HG02885 (cell line): ENCODE measurements around the gene DACH2.
"Not testable (repeated sequence)": the region's sequence is repeated elsewhere in the genome, so short reads cannot be mapped to it uniquely, and the experiment has no call there.

Experiments
- ATAC-seq: cut with Tn5 transposase; IDR thresholded peaks from one replicate; pipeline ENCODE4 v1.9.1; 2021; ENCODE audit warnings: mild to moderate bottlenecking; ENCODE audit not compliant: unreplicated experiment, poor library complexity

The DACH2 gene

DNA sequence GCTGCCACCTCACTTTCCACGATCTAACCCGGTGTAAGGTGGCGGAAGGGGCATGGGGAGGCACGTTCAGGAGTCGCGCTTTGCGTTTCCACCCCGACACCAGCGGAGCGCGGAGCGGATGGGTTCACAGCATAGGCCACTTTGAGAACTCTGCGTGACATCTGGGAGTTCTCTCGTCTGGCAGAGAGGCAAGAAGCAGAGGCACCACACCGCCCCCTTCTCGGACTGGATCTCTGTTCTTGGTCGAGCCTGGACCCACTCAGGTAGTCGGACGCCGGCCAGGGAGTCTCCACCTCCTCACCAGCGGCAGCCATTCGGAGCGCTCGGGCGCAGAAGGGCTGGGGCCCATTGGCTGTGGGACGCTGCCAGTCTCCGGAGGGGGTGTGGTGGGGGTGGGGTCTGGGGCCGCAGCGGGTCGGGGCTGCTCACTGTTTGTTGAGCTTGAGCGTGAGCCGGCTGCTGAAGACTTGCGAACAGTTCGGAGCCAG lies at the start of gene DACH2:
Gene DACH2, plus strand, starts transcription at position 428 of the 488 bp plus-strand sequence.
- peak; percentile 64 for ATAC-seq

DNA sequence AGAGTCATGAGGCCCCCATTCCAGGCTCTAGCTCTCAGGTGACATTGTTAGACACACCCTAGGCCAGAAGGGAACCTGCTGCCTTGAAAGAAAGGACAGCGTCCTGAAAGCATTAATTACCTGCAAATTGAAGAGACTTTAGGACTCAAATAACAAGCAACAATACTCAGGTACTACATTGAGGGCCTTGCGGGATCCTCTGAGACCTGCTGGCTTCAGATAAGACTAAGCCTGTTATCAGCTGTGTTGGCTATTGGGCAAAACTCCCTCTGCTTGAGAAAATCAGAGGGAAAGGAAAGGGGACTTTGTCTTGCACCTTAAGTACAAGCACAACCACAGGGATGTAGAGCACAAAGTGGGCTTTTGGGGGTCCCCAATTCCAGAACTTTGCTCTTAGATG lies 45.9 kb upstream of the DACH2 start:
- ATAC-seq, result no peak

GRCh38 chrX:86103061-86103460 lies 45.2 kb upstream of the DACH2 start:
- no peak for ATAC-seq

- no peak for ATAC-seq
Measured at GRCh38 chrX:86104526-86104925, 43.7 kb upstream of the DACH2 start.

- no peak for ATAC-seq
Measured at GRCh38 chrX:86121916-86122315, 26.3 kb upstream of the DACH2 start.

GRCh38 chrX:86133761-86134160 lies 14.5 kb upstream of the DACH2 start:
- ATAC-seq, result peak; percentile 72

GRCh38 chrX:86137071-86137470 lies 11.2 kb upstream of the DACH2 start:
- ATAC-seq, result no peak

DNA sequence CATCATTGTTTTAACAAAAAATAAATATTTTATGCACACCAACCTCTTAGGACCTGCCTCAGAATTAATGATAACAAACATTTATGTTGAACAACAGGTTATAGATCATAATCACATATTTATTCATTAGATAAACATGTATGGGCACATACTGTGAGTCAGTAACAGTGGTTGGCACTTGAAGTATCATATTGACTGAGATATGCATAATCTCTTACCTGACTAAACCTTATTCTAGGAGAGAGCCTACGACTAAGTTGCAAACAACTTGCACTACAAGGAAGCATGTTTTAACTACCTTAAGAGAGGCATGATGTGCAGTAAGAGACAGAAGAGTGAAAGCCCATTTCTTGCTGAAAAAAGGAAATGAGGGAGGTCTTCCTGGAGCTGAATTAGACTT lies 6.5 kb upstream of the DACH2 start:
- ATAC-seq, result no peak

- ATAC-seq, result no peak
Measured at GRCh38 chrX:86146102-86146501, 2.1 kb upstream of the DACH2 start.

- no peak for ATAC-seq
Measured at GRCh38 chrX:86148594-86148993, 343 bp downstream of the DACH2 start.

DNA sequence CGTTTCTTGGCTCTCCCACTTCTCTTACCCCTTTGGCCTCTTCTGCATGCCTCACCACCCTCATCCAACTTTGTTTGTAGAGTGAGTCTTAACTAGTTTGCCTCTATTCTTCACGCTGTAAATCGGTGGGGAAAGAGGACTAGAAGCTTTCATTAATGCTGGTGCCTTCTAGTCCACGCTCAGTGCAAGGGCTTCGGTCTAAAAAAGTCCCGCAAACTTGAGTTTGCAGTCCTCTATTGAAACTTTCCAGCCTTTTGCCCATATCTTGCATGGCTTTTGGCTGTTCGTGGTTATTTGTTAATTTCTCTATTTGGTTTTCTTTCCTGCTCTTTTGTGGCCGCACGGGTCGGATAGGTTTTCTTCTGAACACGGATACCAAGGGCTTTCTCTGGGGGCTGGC lies 868 bp downstream of the DACH2 start:
- ATAC-seq, result no peak

DNA sequence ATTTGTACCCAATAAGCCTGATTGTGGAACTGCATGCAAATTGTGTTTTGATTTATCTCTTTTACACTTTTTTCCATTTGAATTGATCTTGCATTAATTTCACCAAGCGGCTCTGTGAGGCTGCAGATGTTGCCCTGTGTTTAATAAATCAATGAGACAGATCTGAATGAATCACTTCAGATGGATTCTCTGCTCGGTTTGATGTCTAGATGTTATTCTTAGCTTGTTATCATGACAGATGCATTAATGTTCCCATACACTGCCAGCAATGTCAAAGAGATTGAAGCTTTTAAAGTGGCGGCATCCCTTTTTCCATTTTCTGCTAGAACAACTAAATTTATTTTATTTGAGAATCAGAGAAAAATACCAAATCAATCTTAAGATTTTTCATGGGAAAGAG lies 6.3 kb downstream of the DACH2 start:
- ATAC-seq, result no peak

DNA sequence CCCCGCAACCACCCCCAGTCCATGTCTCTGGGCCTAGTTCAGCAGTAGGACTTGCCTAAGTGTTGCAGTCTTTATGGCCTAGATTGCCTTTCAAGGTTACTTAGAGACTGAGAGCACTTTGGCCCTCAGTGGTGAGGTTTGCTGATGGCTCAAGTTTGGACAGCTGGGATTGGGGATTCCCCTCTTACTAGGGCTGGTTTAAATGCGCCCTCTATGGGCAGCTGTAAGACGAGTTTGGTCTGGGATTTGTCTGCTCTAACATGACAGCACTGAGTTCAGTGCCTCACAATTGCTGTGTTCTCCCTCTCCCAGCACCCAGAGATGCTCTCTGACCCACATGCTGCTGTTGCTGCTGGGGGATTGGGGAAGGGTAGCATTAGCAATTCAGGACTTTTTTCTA lies 23.1 kb downstream of the DACH2 start:
- peak; percentile 83 for ATAC-seq

GRCh38 chrX:86178906-86179305 lies 30.7 kb downstream of the DACH2 start:
- ATAC-seq, result no peak

DNA sequence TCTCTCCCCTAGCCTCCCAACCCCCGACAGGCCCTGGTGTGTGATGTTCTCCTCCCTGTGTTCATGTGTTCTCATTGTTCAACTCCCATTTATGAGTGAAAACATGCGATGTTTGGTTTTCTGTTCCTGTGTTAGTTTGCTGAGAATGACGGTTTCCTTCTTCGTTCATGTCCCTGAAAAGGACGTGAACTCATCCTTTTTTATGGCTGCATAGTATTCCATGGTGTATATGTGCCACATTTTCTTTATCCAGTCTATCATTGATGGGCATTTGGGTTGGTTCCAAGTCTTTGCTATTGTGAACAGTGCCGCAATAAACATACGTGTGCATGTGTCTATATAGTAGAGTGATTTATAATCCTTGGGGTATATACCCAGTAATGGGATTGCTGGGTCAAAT lies 33.1 kb downstream of the DACH2 start:
- not testable (repeated sequence) for ATAC-seq

- no peak for ATAC-seq
Measured at GRCh38 chrX:86192827-86193226, 44.6 kb downstream of the DACH2 start.

GRCh38 chrX:86194758-86195157 lies 46.5 kb downstream of the DACH2 start:
- ATAC-seq, result no peak

- ATAC-seq, result no peak
Measured at GRCh38 chrX:86195343-86195742, 47.1 kb downstream of the DACH2 start.

- ATAC-seq, result no peak
Measured at GRCh38 chrX:86197815-86198214, 49.6 kb downstream of the DACH2 start.

DNA sequence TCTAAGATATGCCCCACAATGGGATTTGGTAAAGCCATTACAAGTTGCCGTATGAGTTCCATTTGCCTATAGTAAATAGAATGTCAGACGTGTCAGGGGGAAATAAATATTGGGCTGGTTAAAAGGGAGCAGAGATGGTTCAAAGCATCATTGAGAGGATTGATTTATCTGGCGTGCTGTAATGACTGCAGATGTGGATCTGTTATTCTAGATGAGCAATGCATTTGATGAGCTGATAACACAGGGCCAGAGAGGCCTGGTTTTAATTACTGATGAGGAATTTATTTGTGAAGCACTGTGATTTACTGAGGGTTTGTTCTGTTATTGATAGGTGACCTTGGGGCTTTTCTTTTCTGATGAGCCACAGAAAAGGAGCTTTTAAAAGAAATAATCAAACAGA lies 62.5 kb downstream of the DACH2 start:
- no peak for ATAC-seq

GRCh38 chrX:86215260-86215659 lies 67.0 kb downstream of the DACH2 start:
- no peak for ATAC-seq

GRCh38 chrX:86237482-86237881 lies 89.2 kb downstream of the DACH2 start:
- no peak for ATAC-seq

GRCh38 chrX:86241547-86241946 lies 93.3 kb downstream of the DACH2 start:
- no peak for ATAC-seq
